PC-9 (cell line): ENCODE results near the gene SLC35F5. TPM values are rescaled to one million over a fixed set of nuclear protein-coding genes. Genes with fewer than 3 reads are reported as not detected.

ENCODE experiments used
- BruUV-seq: library from RNA; stranded (reverse); fragments of 400-500 nt; replicated peaks from 2 replicates; lab custom pipeline; 2021; lab: Mats Ljungman, UMichigan
- CTCF ChIA-PET: fragments of 300-600 bp; sonication (Branson Sonifier 250); formaldehyde crosslinking; loops from one replicate; lab custom pipeline; 2022; ENCODE audit warnings: antibody characterized with exemption; lab: Charles Lee
- POLR2A ChIA-PET: fragments of 300-600 bp; sonication (Branson Sonifier 250); formaldehyde crosslinking; loops from one replicate; lab custom pipeline; 2022; ENCODE audit warnings: antibody characterized with exemption; ENCODE audit not compliant: unreplicated experiment; lab: Charles Lee
- DNase-seq, 2 experiments: peaks; one replicate each; pipeline versions ENCODE4 v3.0.0 to v3.0.0-alpha.2; 2015 to 2022; ENCODE audit warnings: mixed read lengths in 1 of 2
- H2AFZ ChIP-seq: fragments of 200-600 bp; sonication (generic); 2 replicates; pipeline ENCODE4 v1.8.1; 2017; ENCODE audit warnings: antibody characterized with exemption
- H3F3A ChIP-seq: fragments of 200-600 bp; sonication (generic); 2 replicates; pipeline ENCODE4 v1.8.1; 2017; ENCODE audit warnings: antibody characterized with exemption, mild to moderate bottlenecking, low read depth; ENCODE audit not compliant: insufficient read depth
- H3K27ac ChIP-seq: fragments of 200-600 bp; sonication (generic); 2 replicates; pipeline ENCODE4 v1.6.1; 2016; ENCODE audit warnings: mixed run types
- H3K27me3 ChIP-seq: fragments of 200-600 bp; sonication (generic); 2 replicates; pipeline ENCODE4 v1.6.1; 2016; ENCODE audit warnings: low read depth, mixed run types; ENCODE audit not compliant: insufficient read depth
- H3K36me3 ChIP-seq: fragments of 200-600 bp; sonication (generic); 2 replicates; pipeline ENCODE4 v1.6.1; 2016; ENCODE audit warnings: low read depth, mixed run types
- H3K4me1 ChIP-seq: fragments of 200-600 bp; sonication (generic); replicated peaks from 2 replicates; pipeline ENCODE4 v1.6.1; 2016; ENCODE audit warnings: mixed run types; ENCODE audit not compliant: insufficient read depth
- H3K4me2 ChIP-seq: fragments of 200-600 bp; sonication (generic); 2 replicates; pipeline ENCODE4 v1.6.1; 2017; ENCODE audit warnings: mixed run types
- H3K4me3 ChIP-seq: fragments of 200-600 bp; sonication (generic); 2 replicates; pipeline ENCODE4 v1.6.1; 2016; ENCODE audit warnings: mixed run types
- H3K79me2 ChIP-seq: fragments of 200-600 bp; sonication (generic); 2 replicates; pipeline ENCODE4 v1.6.1; 2017; ENCODE audit warnings: low read depth, mixed run types
- H3K9me2 ChIP-seq: fragments of 200-600 bp; sonication (generic); 2 replicates; pipeline ENCODE4 v1.8.1; 2017; ENCODE audit warnings: mild to moderate bottlenecking; ENCODE audit not compliant: insufficient read depth
- H3K9me3 ChIP-seq: fragments of 200-600 bp; sonication (generic); 2 replicates; pipeline ENCODE4 v1.8.1; 2016; ENCODE audit warnings: low read depth; ENCODE audit not compliant: insufficient read depth
- H4K20me1 ChIP-seq: fragments of 200-600 bp; sonication (generic); 2 replicates; pipeline ENCODE4 v1.8.1; 2017; ENCODE audit not compliant: insufficient read depth
- EZH2 ChIP-seq: fragments of 200-600 bp; sonication (generic); IDR thresholded peaks from 2 replicates; pipeline ENCODE4 v1.8.0; 2017; ENCODE audit warnings: antibody characterized with exemption, low read depth
- intact Hi-C: fragments of 100-400 bp; cut with micrococcal nuclease; formaldehyde crosslinking; loops from one replicate; pipeline ENCODE4 v1.10.0; 2022; ENCODE audit not compliant: unreplicated experiment
- total RNA-seq: library from RNA; stranded (reverse); gene quantifications from 2 replicates; pipeline ENCODE4 v1.2.3, GENCODE V29; 2021
- TF ChIP-seq, protein P1 (sequence below): fragments of 200-600 bp; sonication (generic); conservative IDR thresholded peaks from 2 replicates; pipeline ENCODE4 v1.6.1; 2017; ENCODE audit warnings: mixed run types, antibody characterized with exemption, mild to moderate bottlenecking, moderate library complexity

Gene SLC35F5
- total RNA-seq, 1 experiment from 2014 or later = 43.5 TPM

DNA sequence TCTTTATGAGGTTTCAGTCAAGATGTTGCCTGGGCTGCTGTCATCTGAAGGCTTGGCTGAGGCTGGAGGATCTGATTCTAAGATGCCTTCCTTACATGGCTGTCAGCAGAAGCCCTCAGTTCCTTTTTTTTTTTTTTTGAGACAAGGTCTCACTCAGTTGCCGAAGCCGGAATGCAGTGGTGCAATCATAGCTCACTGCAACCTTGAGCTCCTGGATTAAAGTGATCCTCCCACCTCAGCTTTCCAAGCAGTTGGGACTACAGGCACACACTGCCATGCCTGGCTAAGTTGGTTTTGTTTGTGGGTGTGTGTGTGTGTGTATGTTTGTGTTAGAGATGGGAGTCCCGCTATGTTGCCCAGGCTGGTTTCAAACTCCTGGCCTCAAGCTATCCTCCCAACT is 13.1 kb upstream of the SLC35F5 start:
- POLR2A ChIA-PET = no interaction called here
- CTCF ChIA-PET = no interaction called here
- no peaks in the 10 kb centered on the region for H4K20me1 ChIP-seq
- no peaks in the 10 kb centered on the region for H3K36me3 ChIP-seq
- no peak overlapping the region for H3K4me3 ChIP-seq
- no peak for DNase-seq
- no peak overlapping the region for H3K27ac ChIP-seq
- no peak overlapping the region for H2AFZ ChIP-seq
- H3K27me3 ChIP-seq = no peaks in the 10 kb centered on the region
- intact Hi-C loops = no loop called here
- H3K79me2 ChIP-seq = no peaks in the 10 kb centered on the region
- 0 out of 2 replicates have a peak, but pooled peaks cover 3% of the 10 kb centered on the region for H3K9me3 ChIP-seq
- TF ChIP-seq, protein P1, sequence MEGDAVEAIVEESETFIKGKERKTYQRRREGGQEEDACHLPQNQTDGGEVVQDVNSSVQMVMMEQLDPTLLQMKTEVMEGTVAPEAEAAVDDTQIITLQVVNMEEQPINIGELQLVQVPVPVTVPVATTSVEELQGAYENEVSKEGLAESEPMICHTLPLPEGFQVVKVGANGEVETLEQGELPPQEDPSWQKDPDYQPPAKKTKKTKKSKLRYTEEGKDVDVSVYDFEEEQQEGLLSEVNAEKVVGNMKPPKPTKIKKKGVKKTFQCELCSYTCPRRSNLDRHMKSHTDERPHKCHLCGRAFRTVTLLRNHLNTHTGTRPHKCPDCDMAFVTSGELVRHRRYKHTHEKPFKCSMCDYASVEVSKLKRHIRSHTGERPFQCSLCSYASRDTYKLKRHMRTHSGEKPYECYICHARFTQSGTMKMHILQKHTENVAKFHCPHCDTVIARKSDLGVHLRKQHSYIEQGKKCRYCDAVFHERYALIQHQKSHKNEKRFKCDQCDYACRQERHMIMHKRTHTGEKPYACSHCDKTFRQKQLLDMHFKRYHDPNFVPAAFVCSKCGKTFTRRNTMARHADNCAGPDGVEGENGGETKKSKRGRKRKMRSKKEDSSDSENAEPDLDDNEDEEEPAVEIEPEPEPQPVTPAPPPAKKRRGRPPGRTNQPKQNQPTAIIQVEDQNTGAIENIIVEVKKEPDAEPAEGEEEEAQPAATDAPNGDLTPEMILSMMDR = no peak
- no peak for TF ChIP-seq EZH2
- H3K4me2 ChIP-seq = no peak overlapping the region
- H3K9me2 ChIP-seq = no peaks in the 10 kb centered on the region
- no peaks in the 10 kb centered on the region for H3K4me1 ChIP-seq
- no TSS peak for BruUV-seq
- H3F3A ChIP-seq = no peaks in the 10 kb centered on the region

DNA sequence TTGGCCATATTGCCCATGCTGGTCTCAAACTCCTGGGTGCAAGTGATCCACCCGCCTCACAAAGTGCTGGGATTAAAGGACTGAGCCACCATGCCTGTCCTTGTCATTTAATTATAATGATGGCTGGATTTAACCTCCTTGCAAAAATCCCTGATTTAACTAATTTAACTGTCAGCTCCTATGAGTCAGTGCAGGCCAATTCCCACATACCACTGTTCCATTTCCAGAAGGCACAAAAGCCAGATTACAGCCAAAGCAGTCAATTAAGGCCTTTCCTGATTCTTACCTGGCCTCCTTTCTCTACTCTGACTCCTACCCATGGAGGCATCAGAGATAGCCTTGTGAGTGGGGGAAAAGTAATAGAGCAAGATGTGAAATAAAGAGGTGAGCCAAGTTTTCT is 12.3 kb upstream of the SLC35F5 start:
- CTCF ChIA-PET = interaction anchor here (0.7 kb wide), 1 partner anchor 209 kb away, joined by 4 read pairs; no protein-coding TSS in a partner anchor

DNA sequence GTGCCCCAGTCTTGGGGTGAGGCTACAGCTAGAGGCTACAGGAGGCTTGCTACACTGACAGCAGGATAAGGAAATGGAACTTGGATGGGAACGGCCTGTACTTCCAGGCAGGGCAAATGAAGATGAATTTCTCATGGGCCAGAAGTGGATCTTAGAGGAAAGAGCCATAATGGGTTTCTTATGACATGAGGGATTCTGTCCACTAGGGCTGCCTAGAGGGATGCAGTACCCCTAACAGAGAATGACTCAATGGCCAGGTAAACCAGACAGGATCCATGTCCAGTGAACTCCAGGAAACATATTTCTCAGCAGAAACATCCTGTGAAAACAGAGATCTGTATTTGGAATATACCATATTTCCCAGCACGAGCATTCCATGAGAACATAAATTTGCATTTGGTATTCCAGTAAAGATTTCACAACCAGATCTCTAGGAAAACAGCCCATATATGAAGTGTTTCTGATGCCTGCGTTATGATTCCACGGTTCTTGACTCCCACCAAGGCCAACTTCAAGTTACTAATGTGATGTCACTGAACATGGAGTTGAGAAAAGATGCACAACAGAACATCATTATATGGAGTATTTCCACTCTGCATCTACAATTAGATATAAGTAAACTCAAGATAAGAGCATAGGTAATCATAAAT is 11.5 kb upstream of the SLC35F5 start:
- H3K9me2 ChIP-seq = no peaks in the 10 kb centered on the region
- ChIA-PET POLR2A (no interaction called here), CTCF (no interaction called here)
- H3F3A ChIP-seq = no peaks in the 10 kb centered on the region
- no peaks in the 10 kb centered on the region for H4K20me1 ChIP-seq
- H3K4me3 ChIP-seq = no peak overlapping the region
- no peak overlapping the region for H3K4me2 ChIP-seq
- no peak for DNase-seq
- H3K9me3 ChIP-seq = 0 out of 2 replicates have a peak, but pooled peaks cover 3% of the 10 kb centered on the region
- no peaks in the 10 kb centered on the region for H3K79me2 ChIP-seq
- H3K36me3 ChIP-seq = no peaks in the 10 kb centered on the region
- no peaks in the 10 kb centered on the region for H3K4me1 ChIP-seq
- H3K27ac ChIP-seq = no peak overlapping the region
- TF ChIP-seq EZH2 = no peak
- TF ChIP-seq, protein P1 = no peak
- no peak overlapping the region for H2AFZ ChIP-seq
- BruUV-seq = no TSS peak
- intact Hi-C loops = no loop called here
- H3K27me3 ChIP-seq = no peaks in the 10 kb centered on the region

More for the DNA sequence above, 12.3 kb upstream of the SLC35F5 start:
- Histone ChIP-seq H3K9me3 (0 out of 2 replicates have a peak, but pooled peaks cover 3% of the 10 kb centered on the region), H3K27ac (no peak overlapping the region), H3K27me3 (no peaks in the 10 kb centered on the region), H4K20me1 (no peaks in the 10 kb centered on the region), H3K9me2 (no peaks in the 10 kb centered on the region), H3K4me3 (no peak overlapping the region), H3K4me2 (no peak overlapping the region), H3K4me1 (no peaks in the 10 kb centered on the region), H3F3A (no peaks in the 10 kb centered on the region), H2AFZ (no peak overlapping the region), H3K36me3 (no peaks in the 10 kb centered on the region), H3K79me2 (no peaks in the 10 kb centered on the region)
- DNase-seq = no peak
- POLR2A ChIA-PET = no interaction called here
- intact Hi-C loops = no loop called here
- TF ChIP-seq EZH2 = no peak
- TF ChIP-seq, protein P1 = no peak
- no TSS peak for BruUV-seq
